Osteoblast (primary cell): ENCODE results near the gene RFFL. TPM values are rescaled to one million over a fixed set of nuclear protein-coding genes. Genes with fewer than 3 reads are reported as not detected.

Experiments
- DNase-seq: peaks from one replicate; pipeline ENCODE4 v3.0.0; 2011; ENCODE audit warnings: low spot score, mixed read lengths; ENCODE audit not compliant: insufficient read length; ENCODE audit errors: missing footprints
- H2AFZ ChIP-seq: 2 replicates; pipeline ENCODE4 v1.6.0; 2011; ENCODE audit warnings: mild to moderate bottlenecking, low read length
- H3K27ac ChIP-seq: 2 replicates; pipeline ENCODE4 v1.5.1; 2011; ENCODE audit warnings: mild to moderate bottlenecking, low read depth, low read length, moderate library complexity
- H3K27me3 ChIP-seq: 2 replicates; pipeline ENCODE4 v1.6.0; 2012; ENCODE audit warnings: mild to moderate bottlenecking, control low read depth, inconsistent platforms, low read length, moderate library complexity; ENCODE audit not compliant: insufficient read depth
- H3K36me3 ChIP-seq: 2 replicates; pipeline ENCODE4 v1.5.1; 2011; ENCODE audit warnings: mild to moderate bottlenecking, low read length, control low read depth, moderate library complexity; ENCODE audit not compliant: insufficient read depth
- H3K4me1 ChIP-seq: 2 replicates; pipeline ENCODE4 v1.5.1; 2011; ENCODE audit warnings: mild to moderate bottlenecking, low read length, control low read depth, moderate library complexity; ENCODE audit not compliant: insufficient read depth
- H3K4me2 ChIP-seq: 2 replicates; pipeline ENCODE4 v1.6.0; 2011; ENCODE audit warnings: mild to moderate bottlenecking, low read length; ENCODE audit not compliant: insufficient read depth
- H3K4me3 ChIP-seq: fragments of 200-600 bp; sonication (generic); 3 replicates; pipeline ENCODE4 v1.5.1; 2012; ENCODE audit warnings: mild to moderate bottlenecking, low read length, inconsistent platforms; ENCODE audit not compliant: insufficient read depth
- H3K79me2 ChIP-seq: 2 replicates; pipeline ENCODE4 v1.6.0; 2012; ENCODE audit warnings: mild to moderate bottlenecking, low read length, control low read depth, inconsistent platforms; ENCODE audit not compliant: insufficient read depth
- H3K9me3 ChIP-seq: 2 replicates; pipeline ENCODE4 v1.5.1; 2011; ENCODE audit warnings: low read depth, low read length, control low read depth
- H4K20me1 ChIP-seq: 2 replicates; pipeline ENCODE4 v1.6.0; 2012; ENCODE audit warnings: mild to moderate bottlenecking, low read length, control low read depth; ENCODE audit not compliant: insufficient read depth
- total RNA-seq: library from RNA; depleted of rRNA; stranded (reverse); fragments of >200 nt; gene quantifications from 2 replicates; pipeline ENCODE4 v1.2.3, GENCODE V29; 2012
- TF ChIP-seq, protein P1 (sequence below): IDR thresholded peaks from 2 replicates; pipeline ENCODE4 v1.5.1; 2011; ENCODE audit warnings: mild to moderate bottlenecking, low read depth, low read length, moderate library complexity; ENCODE audit errors: extremely low read depth

RFFL gene
- total RNA-seq, 1 donor: 15.2 TPM

DNA sequence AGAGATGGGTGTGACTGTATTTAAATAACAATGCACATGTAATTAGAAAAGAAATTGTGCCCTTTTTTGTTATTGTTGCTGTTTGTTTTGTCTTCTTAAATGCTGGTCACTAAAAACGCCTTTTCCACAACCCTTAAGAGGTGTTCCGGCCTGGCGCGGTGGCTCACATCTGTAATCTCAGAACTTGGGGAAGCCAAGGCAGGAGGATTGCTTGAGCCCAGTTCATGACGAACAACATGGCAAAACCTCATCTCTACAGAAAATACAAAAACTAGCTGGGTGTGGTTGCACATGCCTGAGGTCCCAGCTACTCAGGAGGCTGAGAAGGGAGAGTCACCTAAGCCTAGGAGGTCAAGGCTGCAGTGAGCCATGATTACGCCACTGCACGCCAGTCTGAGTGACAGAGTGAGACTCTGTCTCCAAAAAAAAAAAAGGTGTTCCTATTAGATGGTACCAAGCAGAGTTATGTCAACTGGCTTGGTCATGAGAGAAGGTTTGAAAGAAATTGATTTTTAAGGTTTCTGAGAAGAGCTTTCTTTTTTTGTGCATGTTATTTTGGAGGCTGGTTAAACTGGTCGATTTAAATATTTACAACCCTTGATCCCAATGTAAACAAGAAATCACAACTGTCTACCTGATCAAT lies 23.5 kb upstream of the RFFL start:
- peak overlapping the region; percentile 93 for H3K4me2 ChIP-seq
- no peak for DNase-seq
- H3K4me3 ChIP-seq: no peak overlapping the region
- no peak overlapping the region for H2AFZ ChIP-seq
- H3K27ac ChIP-seq: peak overlapping the region; percentile 25
- no peaks in the 10 kb centered on the region for H3K36me3 ChIP-seq
- TF ChIP-seq, protein P1, sequence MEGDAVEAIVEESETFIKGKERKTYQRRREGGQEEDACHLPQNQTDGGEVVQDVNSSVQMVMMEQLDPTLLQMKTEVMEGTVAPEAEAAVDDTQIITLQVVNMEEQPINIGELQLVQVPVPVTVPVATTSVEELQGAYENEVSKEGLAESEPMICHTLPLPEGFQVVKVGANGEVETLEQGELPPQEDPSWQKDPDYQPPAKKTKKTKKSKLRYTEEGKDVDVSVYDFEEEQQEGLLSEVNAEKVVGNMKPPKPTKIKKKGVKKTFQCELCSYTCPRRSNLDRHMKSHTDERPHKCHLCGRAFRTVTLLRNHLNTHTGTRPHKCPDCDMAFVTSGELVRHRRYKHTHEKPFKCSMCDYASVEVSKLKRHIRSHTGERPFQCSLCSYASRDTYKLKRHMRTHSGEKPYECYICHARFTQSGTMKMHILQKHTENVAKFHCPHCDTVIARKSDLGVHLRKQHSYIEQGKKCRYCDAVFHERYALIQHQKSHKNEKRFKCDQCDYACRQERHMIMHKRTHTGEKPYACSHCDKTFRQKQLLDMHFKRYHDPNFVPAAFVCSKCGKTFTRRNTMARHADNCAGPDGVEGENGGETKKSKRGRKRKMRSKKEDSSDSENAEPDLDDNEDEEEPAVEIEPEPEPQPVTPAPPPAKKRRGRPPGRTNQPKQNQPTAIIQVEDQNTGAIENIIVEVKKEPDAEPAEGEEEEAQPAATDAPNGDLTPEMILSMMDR: no peak
- H3K9me3 ChIP-seq: no peaks in the 10 kb centered on the region
- no peaks in the 10 kb centered on the region for H4K20me1 ChIP-seq
- H3K4me1 ChIP-seq: peaks cover 23% of the 10 kb centered on the region
- no peaks in the 10 kb centered on the region for H3K27me3 ChIP-seq
- peaks cover 57% of the 10 kb centered on the region for H3K79me2 ChIP-seq

- H4K20me1 ChIP-seq: no peaks in the 10 kb centered on the region
- H3K36me3 ChIP-seq: no peaks in the 10 kb centered on the region
- no peaks in the 10 kb centered on the region for H3K9me3 ChIP-seq
- H3K4me2 ChIP-seq: no peak overlapping the region
- peaks cover 62% of the 10 kb centered on the region for H3K79me2 ChIP-seq
- TF ChIP-seq, protein P1: no peak
- peaks cover 25% of the 10 kb centered on the region for H3K4me1 ChIP-seq
- no peak overlapping the region for H2AFZ ChIP-seq
- H3K27ac ChIP-seq: no peak overlapping the region
- no peak overlapping the region for H3K4me3 ChIP-seq
- no peaks in the 10 kb centered on the region for H3K27me3 ChIP-seq
- no peak for DNase-seq
These were observed 22.7 kb upstream of the RFFL start for GRCh38 chr17:35086164-35086563.

DNA sequence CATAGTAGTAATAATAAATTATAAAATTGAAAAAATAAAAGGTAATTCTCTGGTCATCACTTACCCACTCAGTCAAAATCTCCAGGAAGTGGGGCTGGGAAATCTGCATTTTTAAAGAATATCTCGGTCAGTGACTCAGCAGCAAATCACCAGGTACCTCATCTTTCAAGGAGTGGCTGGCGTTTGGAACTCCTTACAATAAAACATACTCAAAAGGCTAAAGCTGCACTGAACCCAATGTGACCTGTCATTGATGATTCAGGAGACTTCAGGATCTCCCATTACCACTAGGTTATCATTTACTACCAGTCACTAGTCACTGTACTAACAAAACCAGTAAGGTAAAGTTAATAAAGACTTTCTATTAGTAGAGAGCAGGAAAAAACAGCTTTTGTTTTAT lies 21.5 kb upstream of the RFFL start:
- H3K4me2 ChIP-seq: peak overlapping the region; percentile 9
- DNase-seq: no peak
- TF ChIP-seq, protein P1: no peak

DNA sequence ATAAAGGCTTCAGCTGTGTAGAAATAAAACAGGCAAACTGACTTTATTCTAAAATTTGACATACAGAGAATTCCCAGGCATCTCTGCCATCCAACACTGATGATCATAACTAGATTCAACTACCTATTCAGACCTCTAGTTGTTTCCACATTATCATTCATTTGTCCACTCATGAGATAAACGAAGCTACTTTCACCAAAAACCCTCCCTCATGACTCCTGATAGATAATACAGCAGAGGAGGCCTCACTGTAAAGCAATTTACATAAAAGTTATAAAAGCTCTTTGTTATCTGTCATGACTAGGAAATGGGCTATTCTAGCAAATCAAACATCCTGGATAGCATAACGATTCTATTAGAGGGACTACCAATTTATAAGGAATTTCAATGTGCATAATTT lies 19.6 kb upstream of the RFFL start:
- DNase-seq: no peak
- peaks cover 85% of the 10 kb centered on the region for H3K79me2 ChIP-seq
- no peak overlapping the region for H2AFZ ChIP-seq
- H3K27ac ChIP-seq: no peak overlapping the region
- TF ChIP-seq, protein P1: no peak
- peaks cover 29% of the 10 kb centered on the region for H3K4me1 ChIP-seq
- H3K4me3 ChIP-seq: no peak overlapping the region
- no peaks in the 10 kb centered on the region for H3K36me3 ChIP-seq
- peaks cover 5% of the 10 kb centered on the region for H4K20me1 ChIP-seq
- no peaks in the 10 kb centered on the region for H3K9me3 ChIP-seq
- H3K27me3 ChIP-seq: no peaks in the 10 kb centered on the region
- no peak overlapping the region for H3K4me2 ChIP-seq

More for the DNA sequence above, 21.5 kb upstream of the RFFL start:
- H3K4me3 ChIP-seq: no peak overlapping the region
- H4K20me1 ChIP-seq: no peaks in the 10 kb centered on the region
- H2AFZ ChIP-seq: no peak overlapping the region
- H3K27me3 ChIP-seq: no peaks in the 10 kb centered on the region
- H3K9me3 ChIP-seq: no peaks in the 10 kb centered on the region
- H3K36me3 ChIP-seq: no peaks in the 10 kb centered on the region
- peaks cover 25% of the 10 kb centered on the region for H3K4me1 ChIP-seq
- H3K79me2 ChIP-seq: peaks cover 74% of the 10 kb centered on the region
- no peak overlapping the region for H3K27ac ChIP-seq
